Neural progenitor cell (in vitro differentiated cells): Measurements from ENCODE around the gene ATP5PD. TPM values are rescaled to one million over a fixed set of nuclear protein-coding genes. Genes with fewer than 3 reads are reported as not detected.
A peak's percentile ranks its signal among the peaks of the same experiment; 100 is the strongest.

Source experiments
- DNase-seq: peaks from one replicate; pipeline ENCODE4 v3.0.0-alpha.2; 2016; ENCODE audit warnings: low spot score
- H2AFZ ChIP-seq: fragments of 200-600 bp; sonication (generic); replicated peaks from 2 replicates; pipeline ENCODE4 v1.6.1; 2016; ENCODE audit warnings: antibody characterized with exemption
- H3F3A ChIP-seq: fragments of 200-600 bp; sonication (generic); 2 replicates; pipeline ENCODE4 v1.6.1; 2016; ENCODE audit warnings: antibody characterized with exemption, low read depth
- H3K27ac ChIP-seq: fragments of 200-600 bp; sonication (generic); 2 replicates; pipeline ENCODE4 v1.5.1; 2016; ENCODE audit warnings: mild to moderate bottlenecking
- H3K27me3 ChIP-seq: fragments of 200-600 bp; sonication (generic); 2 replicates; pipeline ENCODE4 v1.6.1; 2016; ENCODE audit warnings: mild to moderate bottlenecking, moderate library complexity
- H3K36me3 ChIP-seq: fragments of 200-600 bp; sonication (generic); 2 replicates; pipeline ENCODE4 v1.5.1; 2016
- H3K4me1 ChIP-seq: fragments of 200-600 bp; sonication (generic); 2 replicates; pipeline ENCODE4 v1.6.1; 2016; ENCODE audit warnings: mixed run types
- H3K4me2 ChIP-seq: fragments of 200-600 bp; sonication (generic); 2 replicates; pipeline ENCODE4 v1.6.1; 2016
- H3K4me3 ChIP-seq: fragments of 200-600 bp; sonication (generic); 2 replicates; pipeline ENCODE4 v1.5.1; 2016
- H3K79me2 ChIP-seq: fragments of 200-600 bp; sonication (generic); 2 replicates; pipeline ENCODE4 v1.6.1; 2016; ENCODE audit warnings: low read depth
- H3K9ac ChIP-seq: fragments of 200-600 bp; sonication (generic); 2 replicates; pipeline ENCODE4 v1.6.1; 2016
- H3K9me3 ChIP-seq: fragments of 200-600 bp; sonication (generic); 2 replicates; pipeline ENCODE4 v1.5.1; 2016; ENCODE audit warnings: low read depth
- H4K20me1 ChIP-seq: fragments of 200-600 bp; sonication (generic); 2 replicates; pipeline ENCODE4 v1.6.1; 2016; ENCODE audit warnings: low read depth
- H3K27ac Mint-ChIP-seq: 3 replicates; pipeline ENCODE4 v1.8.0; 2021; ENCODE audit warnings: mixed read lengths
- H3K27me3 Mint-ChIP-seq: 2 replicates; pipeline ENCODE4 v1.8.0; 2022; ENCODE audit warnings: low read depth, mild to moderate bottlenecking, inconsistent platforms, moderate library complexity, mixed read lengths; ENCODE audit not compliant: insufficient read depth
- H3K36me3 Mint-ChIP-seq: 3 replicates; pipeline ENCODE4 v1.8.0; 2021; ENCODE audit warnings: mixed read lengths
- H3K4me1 Mint-ChIP-seq: 3 replicates; pipeline ENCODE4 v1.8.0; 2021; ENCODE audit warnings: mixed read lengths
- H3K4me3 Mint-ChIP-seq: 3 replicates; pipeline ENCODE4 v1.8.0; 2021; ENCODE audit warnings: mild to moderate bottlenecking, moderate library complexity, mixed read lengths
- H3K9me3 Mint-ChIP-seq: 3 replicates; pipeline ENCODE4 v1.8.0; 2020; ENCODE audit warnings: mixed read lengths
- CTCF ChIP-seq: fragments of 200-600 bp; sonication (generic); IDR thresholded peaks from 2 replicates; pipeline ENCODE4 v1.5.1; 2017; ENCODE audit warnings: antibody characterized with exemption, mild to moderate bottlenecking
- EZH2 ChIP-seq: fragments of 200-600 bp; sonication (generic); IDR thresholded peaks from 2 replicates; pipeline ENCODE4 v1.6.1; 2017; ENCODE audit warnings: antibody characterized with exemption, mild to moderate bottlenecking, moderate library complexity
- EZH2phosphoT487 ChIP-seq: fragments of 200-600 bp; sonication (generic); IDR thresholded peaks from 2 replicates; pipeline ENCODE4 v1.6.1; 2017; ENCODE audit warnings: antibody characterized with exemption
- total RNA-seq: library from RNA; depleted of rRNA; stranded (reverse); fragments of >200 nt; gene quantifications from 2 replicates; pipeline ENCODE4 v1.2.3, GENCODE V29; 2015; ENCODE audit warnings: low replicate concordance

Gene ATP5PD
- total RNA-seq, 1 donor from 2014 or later, result 268 TPM

- Histone ChIP-seq H3K4me3 (no peak overlapping the region), H3K9me3 (no peaks in the 10 kb centered on the region), H3K27me3 (no peaks in the 10 kb centered on the region), H3K9ac (no peak overlapping the region), H3K36me3 (no peaks in the 10 kb centered on the region), H2AFZ (no peak overlapping the region), H3K79me2 (no peaks in the 10 kb centered on the region), H3K4me1 (peaks cover 11% of the 10 kb centered on the region), H3K27ac (no peak overlapping the region), H3F3A (peaks cover 8% of the 10 kb centered on the region), H4K20me1 (no peaks in the 10 kb centered on the region), H3K4me2 (no peak overlapping the region)
- H3K27me3 Mint-ChIP-seq, result peaks cover 10% of the 10 kb centered on the region
- no peaks in the 10 kb centered on the region for H3K36me3 Mint-ChIP-seq
- TF ChIP-seq EZH2phosphoT487 (no peak), CTCF (no peak), EZH2 (no peak)
- no peak for DNase-seq
- H3K27ac Mint-ChIP-seq, result no peak overlapping the region
- H3K9me3 Mint-ChIP-seq, result no peaks in the 10 kb centered on the region
- no peak overlapping the region for H3K4me3 Mint-ChIP-seq
- peaks cover 37% of the 10 kb centered on the region for H3K4me1 Mint-ChIP-seq
Measured at GRCh38 chr17:75093548-75094158, 46.9 kb upstream of the ATP5PD start.

GRCh38 chr17:75091855-75092327 is 45.1 kb upstream of the ATP5PD start:
- no peak overlapping the region for H2AFZ ChIP-seq
- H3K27ac ChIP-seq, result peak overlapping the region; percentile 14
- H3K36me3 Mint-ChIP-seq, result no peaks in the 10 kb centered on the region
- no peaks in the 10 kb centered on the region for H4K20me1 ChIP-seq
- H3K4me3 ChIP-seq, result no peak overlapping the region
- H3K4me2 ChIP-seq, result peak overlapping the region; percentile 3
- H3F3A ChIP-seq, result peaks cover 15% of the 10 kb centered on the region
- peak overlapping the region; percentile 3 for H3K4me3 Mint-ChIP-seq
- H3K4me1 Mint-ChIP-seq, result peaks cover 44% of the 10 kb centered on the region
- H3K27me3 ChIP-seq, result no peaks in the 10 kb centered on the region
- H3K27ac Mint-ChIP-seq, result peak overlapping the region; percentile 12
- H3K4me1 ChIP-seq, result peaks cover 20% of the 10 kb centered on the region
- DNase-seq, result no peak
- no peaks in the 10 kb centered on the region for H3K36me3 ChIP-seq
- H3K79me2 ChIP-seq, result no peaks in the 10 kb centered on the region
- H3K9ac ChIP-seq, result no peak overlapping the region
- H3K9me3 ChIP-seq, result no peaks in the 10 kb centered on the region
- no peaks in the 10 kb centered on the region for H3K9me3 Mint-ChIP-seq
- peaks cover 10% of the 10 kb centered on the region for H3K27me3 Mint-ChIP-seq
- TF ChIP-seq CTCF (no peak), EZH2phosphoT487 (no peak), EZH2 (no peak)

DNA sequence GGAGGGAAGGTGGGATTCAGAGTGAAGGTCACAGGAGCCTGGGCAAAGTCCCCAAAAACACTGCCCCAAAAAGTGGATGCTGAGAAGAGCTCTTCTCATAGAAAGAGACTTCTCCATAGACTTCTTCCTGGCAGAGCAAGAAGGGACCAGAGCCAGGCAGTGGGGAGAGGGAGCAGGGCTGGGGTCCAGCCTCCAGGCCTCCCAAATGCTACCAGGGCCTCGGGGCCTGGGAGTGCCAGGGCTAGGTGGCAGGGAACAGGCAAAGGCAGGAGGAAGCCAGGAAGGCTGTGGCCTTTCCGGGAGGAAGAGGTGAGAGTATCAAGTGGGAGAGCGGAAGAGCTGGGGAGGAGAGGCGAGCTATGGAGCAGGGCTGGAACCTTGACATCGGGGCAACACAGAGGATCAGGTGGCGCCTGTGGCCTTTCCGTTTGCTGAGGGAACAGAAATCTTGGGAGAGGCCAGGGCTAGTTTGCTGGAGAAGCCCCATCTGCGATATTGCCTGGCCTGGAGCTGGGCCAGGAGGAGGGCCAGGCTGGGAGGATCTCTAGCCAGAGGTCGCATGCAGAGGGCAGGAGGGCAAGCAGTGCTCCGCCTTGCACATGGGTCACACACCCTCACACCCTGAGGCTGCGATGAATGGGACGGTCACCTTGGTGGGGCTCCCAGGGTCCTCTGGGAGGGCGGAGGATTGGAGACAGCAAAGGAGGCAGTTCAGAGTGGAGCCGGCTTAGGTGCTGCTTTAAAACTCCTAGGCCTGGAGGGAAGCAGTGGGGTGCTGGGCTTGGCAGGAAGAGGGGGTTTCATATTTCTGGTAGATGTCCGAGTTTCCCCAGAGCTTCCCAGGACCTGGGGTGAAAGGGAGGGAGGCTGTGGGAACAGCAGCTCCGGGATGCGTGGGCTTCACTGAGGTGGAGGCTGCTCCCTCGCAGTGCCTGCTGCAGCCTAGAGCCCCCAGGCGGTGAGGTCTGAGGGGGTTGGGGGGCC is 44.4 kb upstream of the ATP5PD start:
- no peaks in the 10 kb centered on the region for H3K79me2 ChIP-seq
- H3K4me1 ChIP-seq, result peaks cover 20% of the 10 kb centered on the region
- TF ChIP-seq EZH2, result no peak
- no peak for TF ChIP-seq EZH2phosphoT487
- TF ChIP-seq CTCF, result no peak
- no peak overlapping the region for H3K9ac ChIP-seq
- no peaks in the 10 kb centered on the region for H3K9me3 ChIP-seq
- H3F3A ChIP-seq, result peaks cover 21% of the 10 kb centered on the region
- H3K27ac ChIP-seq, result peak overlapping the region; percentile 14
- Mint-ChIP-seq H3K4me1 (peaks cover 49% of the 10 kb centered on the region), H3K27me3 (peaks cover 12% of the 10 kb centered on the region), H3K36me3 (no peaks in the 10 kb centered on the region), H3K27ac (peak overlapping the region; percentile 63), H3K9me3 (no peaks in the 10 kb centered on the region), H3K4me3 (peak overlapping the region; percentile 60)
- H3K36me3 ChIP-seq, result no peaks in the 10 kb centered on the region
- no peak for DNase-seq
- H3K4me2 ChIP-seq, result peak overlapping the region; percentile 3
- no peak overlapping the region for H3K4me3 ChIP-seq
- no peaks in the 10 kb centered on the region for H4K20me1 ChIP-seq
- no peak overlapping the region for H2AFZ ChIP-seq
- no peaks in the 10 kb centered on the region for H3K27me3 ChIP-seq
